GM12878 (cell line): ENCODE measurements around the gene CLRN3. TPM values are rescaled to one million over a fixed set of nuclear protein-coding genes. Genes with fewer than 3 reads are reported as not detected.

Experiments used
- ATAC-seq: fragments of 200-7000 bp; cut with Tn5 transposase; 3 replicates; pipeline ENCODE4 v1.9.1; 2020; ENCODE audit warnings: mild to moderate bottlenecking, moderate library complexity
- BruUV-seq: library from RNA; stranded (reverse); fragments of 400-500 nt; replicated peaks from 2 replicates; lab custom pipeline; 2021; lab: Mats Ljungman, UMichigan
- CTCF ChIA-PET: fragments of 300-600 bp; sonication (Branson Sonifier 250); formaldehyde crosslinking; extraction: SDS; loops from one replicate; lab custom pipeline; 2021; ENCODE audit warnings: inconsistent platforms; lab: Yijun Ruan, JAX
- POLR2A ChIA-PET: fragments of 350-600 bp; formaldehyde crosslinking; extraction: SDS; loops from one replicate; lab custom pipeline; 2021; ENCODE audit warnings: inconsistent platforms; lab: Charles Lee
- RAD21 ChIA-PET: fragments of 300-600 bp; sonication (Branson Sonifier 250); formaldehyde crosslinking; loops from one replicate; lab custom pipeline; 2023; ENCODE audit warnings: antibody characterized with exemption; ENCODE audit not compliant: unreplicated experiment; lab: Charles Lee
- SMC1A ChIA-PET: fragments of 300-600 bp; sonication (Branson Sonifier 250); formaldehyde crosslinking; loops from one replicate; lab custom pipeline; 2023; ENCODE audit not compliant: unreplicated experiment, uncharacterized antibody; lab: Charles Lee
- DNase-seq: peaks from one replicate; pipeline ENCODE4 v3.0.0-alpha.2; 2011; ENCODE audit warnings: low read depth, low spot score
- FAIRE-seq: peaks from 3 replicates; lab custom pipeline; 2011; peaks lifted over from hg19 to GRCh38; lab: Jason Lieb, UNC
- H2AFZ ChIP-seq: 2 replicates; pipeline ENCODE4 v1.6.0; 2011; ENCODE audit warnings: low read depth, low read length, control low read depth; ENCODE audit not compliant: control insufficient read depth
- H3K27ac ChIP-seq: 2 replicates; pipeline ENCODE4 v1.5.1; 2011; ENCODE audit warnings: control low read depth; ENCODE audit not compliant: control insufficient read depth, insufficient read depth
- H3K27me3 ChIP-seq, 2 experiments: replicated peaks in 1 of 2; 2 replicates each; pipeline versions ENCODE4 v1.6.0 to v1.6.1; 2011; ENCODE audit warnings: low read length in 1 of 2; ENCODE audit not compliant: control insufficient read depth in 2 of 2, insufficient read depth in 2 of 2
- H3K36me3 ChIP-seq, 2 experiments: 2 replicates each; pipeline ENCODE4 v1.5.1; 2011; ENCODE audit warnings: low read length in 1 of 2; ENCODE audit not compliant: control insufficient read depth in 2 of 2, insufficient read depth in 2 of 2
- H3K4me1 ChIP-seq: 2 replicates; pipeline ENCODE4 v1.6.1; 2011; ENCODE audit warnings: mild to moderate bottlenecking, low read length, moderate library complexity, mixed read lengths; ENCODE audit not compliant: control insufficient read depth, insufficient read depth
- H3K4me2 ChIP-seq: 2 replicates; pipeline ENCODE4 v1.6.0; 2011; ENCODE audit warnings: control low read depth; ENCODE audit not compliant: control insufficient read depth, insufficient read depth
- H3K4me3 ChIP-seq: fragments of 200-600 bp; sonication (generic); 2 replicates; pipeline ENCODE4 v1.5.1; 2016
- H3K79me2 ChIP-seq: 2 replicates; pipeline ENCODE4 v1.6.0; 2011; ENCODE audit warnings: low read length; ENCODE audit not compliant: control insufficient read depth, insufficient read depth
- H3K9ac ChIP-seq: 2 replicates; pipeline ENCODE4 v1.8.0; 2011; ENCODE audit warnings: low read length, control low read depth, mixed read lengths; ENCODE audit not compliant: control insufficient read depth, insufficient read depth
- H3K9me3 ChIP-seq: replicated peaks from 3 replicates; pipeline ENCODE4 v1.5.1; 2011; ENCODE audit warnings: mild to moderate bottlenecking, low read length; ENCODE audit not compliant: control insufficient read depth, insufficient read depth
- H4K20me1 ChIP-seq: 2 replicates; pipeline ENCODE4 v1.6.0; 2011; ENCODE audit not compliant: control insufficient read depth, insufficient read depth
- BMI1 ChIP-seq: fragments of 450-650 bp; IDR thresholded peaks from 2 replicates; pipeline ENCODE4 v1.6.1; 2016; ENCODE audit warnings: mild to moderate bottlenecking, moderate library complexity, borderline replicate concordance
- BRCA1 ChIP-seq: IDR thresholded peaks from 2 replicates; pipeline ENCODE4 v1.6.1; 2011; ENCODE audit warnings: low read depth, low read length, improper control_type of control experiment
- GABPA ChIP-seq: IDR thresholded peaks from 2 replicates; pipeline ENCODE4 v1.6.1; 2014; ENCODE audit warnings: antibody characterized with exemption, low read depth, mild to moderate bottlenecking, inconsistent platforms
- IKZF2 ChIP-seq, 2 experiments: fragments of 450-650 bp; IDR thresholded peaks; 2 replicates each; pipeline ENCODE4 v1.6.1; 2017; ENCODE audit warnings: mild to moderate bottlenecking in 2 of 2, moderate library complexity in 2 of 2
- RB1 ChIP-seq: fragments of 450-650 bp; formaldehyde crosslinking; IDR thresholded peaks from 2 replicates; pipeline ENCODE4 v1.6.1; 2017; ENCODE audit warnings: mild to moderate bottlenecking, borderline replicate concordance
- RUNX3 ChIP-seq: IDR thresholded peaks from 2 replicates; pipeline ENCODE4 v1.6.1; 2012; ENCODE audit warnings: low read length, inconsistent platforms
- ZBED1 ChIP-seq: IDR thresholded peaks from 2 replicates; pipeline ENCODE4 v1.6.1; 2016; ENCODE audit warnings: borderline replicate concordance
- ZNF274 ChIP-seq: IDR thresholded peaks from one replicate; pipeline ENCODE4 v1.8.0; 2011; ENCODE audit not compliant: insufficient read length, insufficient read depth
- WGBS: methylation state at CpG from one replicate; pipeline ENCODE4 v1.1.6; 2016; ENCODE audit warnings: low lambda C conversion rate; ENCODE audit not compliant: insufficient replicate concordance, insufficient coverage; ENCODE audit errors: missing lambda C conversion rate; 5-methylcytosine and 5-hydroxymethylcytosine counted together
- in situ Hi-C: fragments of 300-500 bp; cut with MboI; formaldehyde crosslinking; loops from 9 replicates; pipeline ENCODE4 v1.14.3; 2018; ENCODE audit warnings: mixed read lengths
- intact Hi-C: fragments of 100-400 bp; cut with micrococcal nuclease; formaldehyde crosslinking; loops from one replicate; pipeline ENCODE4 v1.14.2; 2022; ENCODE audit not compliant: unreplicated experiment
- polyA plus RNA-seq, 11 experiments: library from polyadenylated mRNA; depleted of rRNA in 4 of 11; unstranded in 6 of 11; stranded (reverse) in 5 of 11; fragments of >200 nt; fragmentation: Nextera tagmentation in 4 of 11; fragmentation: Illumina TruSeq in 1 of 11; extraction: Ambion mirVana in 4 of 11; extraction: Trizol in 1 of 11; gene quantifications; 1 replicate in 1 of 11; 2 replicates in 10 of 11; pipeline versions ENCODE4 v1.2.1 to v1.2.3, GENCODE V29; 2011 to 2016; ENCODE audit warnings: inconsistent platforms in 2 of 11, missing spikeins in 2 of 11, low read depth in 1 of 11
- total RNA-seq, 4 experiments: library from RNA; depleted of rRNA in 3 of 4; stranded (reverse); fragments of >200 nt in 3 of 4; fragmentation: Illumina TruSeq in 1 of 4; extraction: Trizol in 1 of 4; gene quantifications; 2 replicates each; pipeline versions ENCODE4 v1.2.1 to v1.2.3, GENCODE V29; 2013 to 2021
- TF ChIP-seq, protein P1 (sequence below): fragments of 450-650 bp; IDR thresholded peaks from 2 replicates; pipeline ENCODE4 v1.6.1; 2017; ENCODE audit warnings: mild to moderate bottlenecking, moderate library complexity
- TF ChIP-seq, protein P2 (sequence below): fragments of 450-650 bp; IDR thresholded peaks from 2 replicates; pipeline ENCODE4 v1.6.1; 2018; ENCODE audit warnings: mild to moderate bottlenecking, low read depth, moderate library complexity; ENCODE audit not compliant: partially characterized antibody

The CLRN3 gene
- total and polyA plus RNA-seq, 10 of the 15 experiments (the other 5 are each of a cell fraction or from before 2014, with no cell fraction given) = not detected

DNA sequence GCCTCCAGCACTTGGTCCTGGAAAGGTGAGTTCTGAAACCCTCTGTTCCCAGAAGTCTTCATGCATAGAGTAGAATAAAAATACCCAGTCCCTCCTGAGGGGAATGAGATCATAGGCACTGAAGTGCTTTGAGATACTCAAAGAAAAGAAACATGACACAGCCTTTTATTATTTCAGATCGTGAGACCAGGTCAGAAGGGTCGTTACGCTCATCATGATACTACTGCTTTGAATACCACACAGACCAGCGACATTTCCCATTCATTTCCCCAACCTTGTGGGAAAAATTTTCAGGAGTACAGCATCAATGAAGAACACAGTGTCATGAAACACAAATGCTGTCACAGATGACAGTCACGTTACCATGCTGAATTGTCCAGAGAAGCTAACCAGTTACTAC is 15.0 kb downstream of the CLRN3 start:
- ChIA-PET SMC1A (no interaction called here), POLR2A (no interaction called here), RAD21 (no interaction called here), CTCF (no interaction called here)
- Histone ChIP-seq H3K36me3 (no peaks in the 10 kb centered on the region), H3K4me1 (no peaks in the 10 kb centered on the region), H3K79me2 (no peaks in the 10 kb centered on the region), H3K9ac (no peak overlapping the region), H3K4me2 (no peak overlapping the region), H3K9me3 (no peaks in the 10 kb centered on the region), H3K27me3 (no peaks in the 10 kb centered on the region), H2AFZ (no peak overlapping the region), H4K20me1 (no peaks in the 10 kb centered on the region), H3K27ac (no peak overlapping the region), H3K4me3 (no peak overlapping the region)
- DNase-seq (no peak), ATAC-seq (no peak), FAIRE-seq (no peak)
- WGBS = 4% methylated on average over 5 of the region's 5 CpGs
- intact Hi-C loops = no loop called here
- TF ChIP-seq ZNF274 (no peak), IKZF2 (IDR thresholded peaks at IDR 0.05) (no peak), BRCA1 (no peak), RB1 (no peak), GABPA (no peak), BMI1 (no peak), RUNX3 (no peak), ZBED1 (no peak)
- TF ChIP-seq, protein P1, sequence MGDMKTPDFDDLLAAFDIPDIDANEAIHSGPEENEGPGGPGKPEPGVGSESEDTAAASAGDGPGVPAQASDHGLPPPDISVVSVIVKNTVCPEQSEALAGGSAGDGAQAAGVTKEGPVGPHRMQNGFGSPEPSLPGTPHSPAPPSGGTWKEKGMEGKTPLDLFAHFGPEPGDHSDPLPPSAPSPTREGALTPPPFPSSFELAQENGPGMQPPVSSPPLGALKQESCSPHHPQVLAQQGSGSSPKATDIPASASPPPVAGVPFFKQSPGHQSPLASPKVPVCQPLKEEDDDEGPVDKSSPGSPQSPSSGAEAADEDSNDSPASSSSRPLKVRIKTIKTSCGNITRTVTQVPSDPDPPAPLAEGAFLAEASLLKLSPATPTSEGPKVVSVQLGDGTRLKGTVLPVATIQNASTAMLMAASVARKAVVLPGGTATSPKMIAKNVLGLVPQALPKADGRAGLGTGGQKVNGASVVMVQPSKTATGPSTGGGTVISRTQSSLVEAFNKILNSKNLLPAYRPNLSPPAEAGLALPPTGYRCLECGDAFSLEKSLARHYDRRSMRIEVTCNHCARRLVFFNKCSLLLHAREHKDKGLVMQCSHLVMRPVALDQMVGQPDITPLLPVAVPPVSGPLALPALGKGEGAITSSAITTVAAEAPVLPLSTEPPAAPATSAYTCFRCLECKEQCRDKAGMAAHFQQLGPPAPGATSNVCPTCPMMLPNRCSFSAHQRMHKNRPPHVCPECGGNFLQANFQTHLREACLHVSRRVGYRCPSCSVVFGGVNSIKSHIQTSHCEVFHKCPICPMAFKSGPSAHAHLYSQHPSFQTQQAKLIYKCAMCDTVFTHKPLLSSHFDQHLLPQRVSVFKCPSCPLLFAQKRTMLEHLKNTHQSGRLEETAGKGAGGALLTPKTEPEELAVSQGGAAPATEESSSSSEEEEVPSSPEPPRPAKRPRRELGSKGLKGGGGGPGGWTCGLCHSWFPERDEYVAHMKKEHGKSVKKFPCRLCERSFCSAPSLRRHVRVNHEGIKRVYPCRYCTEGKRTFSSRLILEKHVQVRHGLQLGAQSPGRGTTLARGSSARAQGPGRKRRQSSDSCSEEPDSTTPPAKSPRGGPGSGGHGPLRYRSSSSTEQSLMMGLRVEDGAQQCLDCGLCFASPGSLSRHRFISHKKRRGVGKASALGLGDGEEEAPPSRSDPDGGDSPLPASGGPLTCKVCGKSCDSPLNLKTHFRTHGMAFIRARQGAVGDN = no peak
- TF ChIP-seq, protein P2, sequence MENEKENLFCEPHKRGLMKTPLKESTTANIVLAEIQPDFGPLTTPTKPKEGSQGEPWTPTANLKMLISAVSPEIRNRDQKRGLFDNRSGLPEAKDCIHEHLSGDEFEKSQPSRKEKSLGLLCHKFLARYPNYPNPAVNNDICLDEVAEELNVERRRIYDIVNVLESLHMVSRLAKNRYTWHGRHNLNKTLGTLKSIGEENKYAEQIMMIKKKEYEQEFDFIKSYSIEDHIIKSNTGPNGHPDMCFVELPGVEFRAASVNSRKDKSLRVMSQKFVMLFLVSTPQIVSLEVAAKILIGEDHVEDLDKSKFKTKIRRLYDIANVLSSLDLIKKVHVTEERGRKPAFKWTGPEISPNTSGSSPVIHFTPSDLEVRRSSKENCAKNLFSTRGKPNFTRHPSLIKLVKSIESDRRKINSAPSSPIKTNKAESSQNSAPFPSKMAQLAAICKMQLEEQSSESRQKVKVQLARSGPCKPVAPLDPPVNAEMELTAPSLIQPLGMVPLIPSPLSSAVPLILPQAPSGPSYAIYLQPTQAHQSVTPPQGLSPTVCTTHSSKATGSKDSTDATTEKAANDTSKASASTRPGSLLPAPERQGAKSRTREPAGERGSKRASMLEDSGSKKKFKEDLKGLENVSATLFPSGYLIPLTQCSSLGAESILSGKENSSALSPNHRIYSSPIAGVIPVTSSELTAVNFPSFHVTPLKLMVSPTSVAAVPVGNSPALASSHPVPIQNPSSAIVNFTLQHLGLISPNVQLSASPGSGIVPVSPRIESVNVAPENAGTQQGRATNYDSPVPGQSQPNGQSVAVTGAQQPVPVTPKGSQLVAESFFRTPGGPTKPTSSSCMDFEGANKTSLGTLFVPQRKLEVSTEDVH = no peak
- no TSS peak for BruUV-seq
- in situ Hi-C loops = no loop called here
